Measurements from ENCODE around the gene GALNT15. TPM values are rescaled to one million over a fixed set of nuclear protein-coding genes. Genes with fewer than 3 reads are reported as not detected.

Gene GALNT15
- total and polyA plus RNA-seq, 4 donors: 2.8 to 9.7 (median 7.6) TPM

DNA sequence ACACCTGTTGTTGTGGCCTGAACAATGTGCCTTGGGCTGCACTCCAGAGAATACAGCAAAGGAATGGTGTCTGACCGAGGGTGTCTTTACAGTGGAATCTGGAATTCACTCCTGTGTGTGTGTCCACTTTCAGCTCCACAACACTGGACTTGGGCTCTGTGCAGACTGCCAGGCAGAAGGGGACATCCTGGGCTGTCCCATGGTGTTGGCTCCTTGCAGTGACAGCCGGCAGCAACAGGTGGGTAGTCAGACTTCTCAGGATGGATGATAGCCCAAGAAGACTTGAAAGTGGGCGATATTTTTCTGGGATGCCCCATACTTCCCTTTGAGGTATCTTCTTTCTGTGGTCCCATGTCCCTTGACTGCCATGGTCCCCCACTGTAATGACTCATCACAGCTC is 45.3 kb downstream of the GALNT15 start:
- Histone ChIP-seq H3K9me3 (ENCODE audit: control insufficient read depth in 4 of 4, insufficient read depth in 3 of 4, low read length in 3 of 4) (peaks cover 0 to 3% (median 0%) of the 10 kb centered on the region in 4 donors), H3K27ac (ENCODE audit: low read depth in 1 of 2, low read length in 1 of 2) (no peak overlapping the region)
- TF ChIP-seq, protein P1, sequence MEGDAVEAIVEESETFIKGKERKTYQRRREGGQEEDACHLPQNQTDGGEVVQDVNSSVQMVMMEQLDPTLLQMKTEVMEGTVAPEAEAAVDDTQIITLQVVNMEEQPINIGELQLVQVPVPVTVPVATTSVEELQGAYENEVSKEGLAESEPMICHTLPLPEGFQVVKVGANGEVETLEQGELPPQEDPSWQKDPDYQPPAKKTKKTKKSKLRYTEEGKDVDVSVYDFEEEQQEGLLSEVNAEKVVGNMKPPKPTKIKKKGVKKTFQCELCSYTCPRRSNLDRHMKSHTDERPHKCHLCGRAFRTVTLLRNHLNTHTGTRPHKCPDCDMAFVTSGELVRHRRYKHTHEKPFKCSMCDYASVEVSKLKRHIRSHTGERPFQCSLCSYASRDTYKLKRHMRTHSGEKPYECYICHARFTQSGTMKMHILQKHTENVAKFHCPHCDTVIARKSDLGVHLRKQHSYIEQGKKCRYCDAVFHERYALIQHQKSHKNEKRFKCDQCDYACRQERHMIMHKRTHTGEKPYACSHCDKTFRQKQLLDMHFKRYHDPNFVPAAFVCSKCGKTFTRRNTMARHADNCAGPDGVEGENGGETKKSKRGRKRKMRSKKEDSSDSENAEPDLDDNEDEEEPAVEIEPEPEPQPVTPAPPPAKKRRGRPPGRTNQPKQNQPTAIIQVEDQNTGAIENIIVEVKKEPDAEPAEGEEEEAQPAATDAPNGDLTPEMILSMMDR (IDR thresholded peaks at IDR 0.05; ENCODE audit: control extremely low read depth, extremely low read depth): no peak

DNA sequence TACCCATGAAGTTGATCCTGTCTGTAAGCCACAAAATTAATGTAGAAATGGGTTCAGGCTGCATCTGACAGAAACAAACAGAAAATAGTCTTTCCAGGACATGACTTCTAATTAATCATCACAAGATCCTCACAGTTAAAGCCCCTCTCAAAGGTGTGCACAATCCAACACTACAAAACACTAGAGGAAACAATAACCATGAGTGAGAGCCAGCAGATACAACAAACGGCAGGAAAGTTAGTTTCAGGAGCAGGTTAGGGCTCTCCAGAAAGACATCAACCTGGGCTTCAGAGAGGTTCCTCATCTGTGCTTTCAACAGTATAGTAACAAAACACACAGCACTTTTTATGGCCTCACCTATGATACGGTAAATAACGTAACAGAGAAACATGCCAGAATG is 47.5 kb downstream of the GALNT15 start:
- H3K9ac ChIP-seq (ENCODE audit: insufficient read depth in 1 of 2, low read length in 2 of 2): no peak overlapping the region
- peaks cover 0 to 3% (median 0%) of the 10 kb centered on the region in 4 donors for H3K9me3 ChIP-seq (ENCODE audit: control insufficient read depth in 4 of 4, insufficient read depth in 3 of 4, low read length in 3 of 4)
- TF ChIP-seq, protein P1 (IDR thresholded peaks at IDR 0.05; ENCODE audit: control extremely low read depth, extremely low read depth): no peak
- H3K4me1 ChIP-seq (ENCODE audit: control insufficient read depth in 5 of 5, insufficient read depth in 5 of 5, low read length in 5 of 5): no peaks in the 10 kb centered on the region
- no peak overlapping the region for H3K4me3 ChIP-seq
- H3K27me3 ChIP-seq (ENCODE audit: control insufficient read depth in 3 of 3, insufficient read depth in 3 of 3, low read length in 2 of 3): no peaks in the 10 kb centered on the region
- DNase-seq (no peak), ATAC-seq (ENCODE audit: insufficient read depth, low FRiP score) (no peak)
- peaks cover 0 to 2% (median 0%) of the 10 kb centered on the region in 4 donors for H3K36me3 ChIP-seq (ENCODE audit: control insufficient read depth in 4 of 4, insufficient read depth in 4 of 4, low read length in 4 of 4)
- WGBS, 2 donors: 86 to 87% methylated on average over 3 of the region's 3 CpGs
- H3K27ac ChIP-seq (ENCODE audit: low read depth in 1 of 2, low read length in 1 of 2): no peak overlapping the region

More for the DNA sequence above, 45.3 kb downstream of the GALNT15 start:
- no peaks in the 10 kb centered on the region for H3K4me1 ChIP-seq (ENCODE audit: control insufficient read depth in 5 of 5, insufficient read depth in 5 of 5, low read length in 5 of 5)
- no peak overlapping the region for H3K4me3 ChIP-seq
- DNase-seq (no peak), ATAC-seq (ENCODE audit: insufficient read depth, low FRiP score) (no peak)
- no peak overlapping the region for H3K9ac ChIP-seq (ENCODE audit: insufficient read depth in 1 of 2, low read length in 2 of 2)
- H3K27me3 ChIP-seq (ENCODE audit: control insufficient read depth in 3 of 3, insufficient read depth in 3 of 3, low read length in 2 of 3): no peaks in the 10 kb centered on the region
- WGBS, 2 donors: 95 to 100% methylated on average over 3 of the region's 3 CpGs
- H3K36me3 ChIP-seq (ENCODE audit: control insufficient read depth in 4 of 4, insufficient read depth in 4 of 4, low read length in 4 of 4): peaks cover 0 to 2% (median 0%) of the 10 kb centered on the region in 4 donors

DNA sequence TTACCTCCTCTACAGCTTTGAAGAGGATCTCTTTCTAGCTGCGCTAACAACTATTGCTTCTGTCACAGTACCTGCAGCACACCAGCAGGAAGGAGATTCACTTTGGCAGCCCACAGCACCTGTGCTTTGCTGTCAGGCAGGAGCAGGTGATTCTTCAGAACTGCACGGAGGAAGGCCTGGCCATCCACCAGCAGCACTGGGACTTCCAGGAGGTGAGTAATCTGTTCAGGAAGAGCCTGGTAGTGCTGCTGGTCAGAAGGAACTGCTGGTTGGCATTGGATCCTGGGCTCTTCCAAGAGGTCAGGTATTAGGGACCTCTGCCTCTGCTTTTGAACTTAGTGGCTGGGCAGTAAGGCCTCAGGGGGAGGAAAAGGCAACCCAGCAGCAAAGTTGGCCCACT is 48.1 kb downstream of the GALNT15 start:
- Histone ChIP-seq H3K9ac (ENCODE audit: insufficient read depth in 1 of 2, low read length in 2 of 2) (no peak overlapping the region), H3K27ac (ENCODE audit: low read depth in 1 of 2, low read length in 1 of 2) (no peak overlapping the region), H3K9me3 (ENCODE audit: control insufficient read depth in 4 of 4, insufficient read depth in 3 of 4, low read length in 3 of 4) (peaks cover 0 to 3% (median 0%) of the 10 kb centered on the region in 4 donors), H3K36me3 (ENCODE audit: control insufficient read depth in 4 of 4, insufficient read depth in 4 of 4, low read length in 4 of 4) (peaks cover 0 to 2% (median 0%) of the 10 kb centered on the region in 4 donors), H3K4me1 (ENCODE audit: control insufficient read depth in 5 of 5, insufficient read depth in 5 of 5, low read length in 5 of 5) (no peaks in the 10 kb centered on the region), H3K4me3 (no peak overlapping the region), H3K27me3 (ENCODE audit: control insufficient read depth in 3 of 3, insufficient read depth in 3 of 3, low read length in 2 of 3) (no peaks in the 10 kb centered on the region)
- TF ChIP-seq, protein P1 (IDR thresholded peaks at IDR 0.05; ENCODE audit: control extremely low read depth, extremely low read depth): no peak
- WGBS, 2 donors: 90 to 93% methylated on average over 2 of the region's 2 CpGs
- ATAC-seq (ENCODE audit: insufficient read depth, low FRiP score) (no peak), DNase-seq (no peak)

DNA sequence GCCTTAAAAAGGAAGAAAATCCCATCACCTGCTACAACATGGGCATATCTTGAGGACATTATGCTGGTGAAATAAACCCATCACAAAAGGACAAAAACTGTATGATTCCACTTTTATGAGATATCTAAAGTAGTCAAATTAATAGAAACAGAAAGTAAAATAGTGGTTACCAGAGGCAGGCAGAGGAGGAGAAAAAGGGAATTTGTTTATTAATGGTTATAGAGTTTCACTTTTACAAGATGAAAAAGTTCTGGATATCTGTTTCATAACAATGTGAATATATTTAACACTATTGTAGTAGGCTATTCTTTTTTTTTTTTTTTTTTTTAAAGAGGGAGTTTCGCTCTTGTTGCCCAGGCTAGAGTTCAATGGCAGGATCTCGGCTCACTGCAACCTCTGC is 49.8 kb downstream of the GALNT15 start:
- Histone ChIP-seq H3K9ac (ENCODE audit: insufficient read depth in 1 of 2, low read length in 2 of 2) (no peak overlapping the region), H3K4me3 (no peak overlapping the region), H3K27ac (ENCODE audit: low read depth in 1 of 2, low read length in 1 of 2) (no peak overlapping the region), H3K36me3 (ENCODE audit: control insufficient read depth in 4 of 4, insufficient read depth in 4 of 4, low read length in 4 of 4) (peaks cover 0 to 2% (median 0%) of the 10 kb centered on the region in 4 donors), H3K27me3 (ENCODE audit: control insufficient read depth in 3 of 3, insufficient read depth in 3 of 3, low read length in 2 of 3) (no peaks in the 10 kb centered on the region), H3K9me3 (ENCODE audit: control insufficient read depth in 4 of 4, insufficient read depth in 3 of 4, low read length in 3 of 4) (peaks cover 0 to 3% (median 0%) of the 10 kb centered on the region in 4 donors), H3K4me1 (ENCODE audit: control insufficient read depth in 5 of 5, insufficient read depth in 5 of 5, low read length in 5 of 5) (no peaks in the 10 kb centered on the region)
- TF ChIP-seq, protein P1 (IDR thresholded peaks at IDR 0.05; ENCODE audit: control extremely low read depth, extremely low read depth): no peak
- DNase-seq (no peak), ATAC-seq (ENCODE audit: insufficient read depth, low FRiP score) (no peak)
- 93 to 100% methylated on average over 2 of the region's 2 CpGs for WGBS, 2 donors

Data from lung (tissue), 12 donors.